Activated T-cell treated with anti-CD3 and anti-CD28 coated beads, Interleukin-2, amount 50 U/mL, for 72 hours (primary cell): Measurements from ENCODE around the gene NEFH. TPM values are rescaled to one million over a fixed set of nuclear protein-coding genes. Genes with fewer than 3 reads are reported as not detected.
"Not testable (repeated sequence)": the region's sequence is repeated elsewhere in the genome, so short reads cannot be mapped to it uniquely, and the experiment has no call there.

ENCODE experiments used
- ATAC-seq, 2 donors: fragments of 150-1000 bp; cut with Tn5 transposase; replicated peaks in 1 of 2; 2 replicates each; pipeline ENCODE4 v1.10.0; 2021; ENCODE audit warnings: moderate library complexity in 2 of 2, mild to moderate bottlenecking in 1 of 2
- DNase-seq, 2 donors: peaks; one replicate each; pipeline ENCODE4 v3.0.0; 2021 to 2022; ENCODE audit warnings: mixed read lengths in 1 of 2
- H3K27ac Mint-ChIP-seq: one replicate; pipeline ENCODE4 v1.8.0; 2022; ENCODE audit warnings: mild to moderate bottlenecking, moderate library complexity, mixed read lengths
- H3K27me3 Mint-ChIP-seq: one replicate; pipeline ENCODE4 v1.8.0; 2022; ENCODE audit warnings: low read depth, mixed read lengths
- H3K36me3 Mint-ChIP-seq, 2 donors: one replicate each; pipeline ENCODE4 v1.8.0; 2022; ENCODE audit warnings: mixed read lengths in 2 of 2, mild to moderate bottlenecking in 1 of 2; ENCODE audit not compliant: insufficient read depth in 2 of 2
- H3K4me1 Mint-ChIP-seq: one replicate; pipeline ENCODE4 v1.8.0; 2022; ENCODE audit warnings: low read depth, mixed read lengths
- H3K4me3 Mint-ChIP-seq, 2 donors: one replicate each; pipeline ENCODE4 v1.8.0; 2022; ENCODE audit warnings: mild to moderate bottlenecking in 2 of 2, mixed read lengths in 2 of 2, moderate library complexity in 2 of 2
- H3K9me3 Mint-ChIP-seq, 2 donors: one replicate each; pipeline ENCODE4 v1.8.0; 2022; ENCODE audit warnings: mixed read lengths in 2 of 2
- total RNA-seq, 2 donors: library from RNA; stranded (reverse); gene quantifications; one replicate each; pipeline ENCODE4 v1.2.3, GENCODE V29; 2022

NEFH gene, protein sequence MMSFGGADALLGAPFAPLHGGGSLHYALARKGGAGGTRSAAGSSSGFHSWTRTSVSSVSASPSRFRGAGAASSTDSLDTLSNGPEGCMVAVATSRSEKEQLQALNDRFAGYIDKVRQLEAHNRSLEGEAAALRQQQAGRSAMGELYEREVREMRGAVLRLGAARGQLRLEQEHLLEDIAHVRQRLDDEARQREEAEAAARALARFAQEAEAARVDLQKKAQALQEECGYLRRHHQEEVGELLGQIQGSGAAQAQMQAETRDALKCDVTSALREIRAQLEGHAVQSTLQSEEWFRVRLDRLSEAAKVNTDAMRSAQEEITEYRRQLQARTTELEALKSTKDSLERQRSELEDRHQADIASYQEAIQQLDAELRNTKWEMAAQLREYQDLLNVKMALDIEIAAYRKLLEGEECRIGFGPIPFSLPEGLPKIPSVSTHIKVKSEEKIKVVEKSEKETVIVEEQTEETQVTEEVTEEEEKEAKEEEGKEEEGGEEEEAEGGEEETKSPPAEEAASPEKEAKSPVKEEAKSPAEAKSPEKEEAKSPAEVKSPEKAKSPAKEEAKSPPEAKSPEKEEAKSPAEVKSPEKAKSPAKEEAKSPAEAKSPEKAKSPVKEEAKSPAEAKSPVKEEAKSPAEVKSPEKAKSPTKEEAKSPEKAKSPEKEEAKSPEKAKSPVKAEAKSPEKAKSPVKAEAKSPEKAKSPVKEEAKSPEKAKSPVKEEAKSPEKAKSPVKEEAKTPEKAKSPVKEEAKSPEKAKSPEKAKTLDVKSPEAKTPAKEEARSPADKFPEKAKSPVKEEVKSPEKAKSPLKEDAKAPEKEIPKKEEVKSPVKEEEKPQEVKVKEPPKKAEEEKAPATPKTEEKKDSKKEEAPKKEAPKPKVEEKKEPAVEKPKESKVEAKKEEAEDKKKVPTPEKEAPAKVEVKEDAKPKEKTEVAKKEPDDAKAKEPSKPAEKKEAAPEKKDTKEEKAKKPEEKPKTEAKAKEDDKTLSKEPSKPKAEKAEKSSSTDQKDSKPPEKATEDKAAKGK
- total RNA-seq = 1 to 10 TPM; 1.6 to 1.7 TPM

DNA sequence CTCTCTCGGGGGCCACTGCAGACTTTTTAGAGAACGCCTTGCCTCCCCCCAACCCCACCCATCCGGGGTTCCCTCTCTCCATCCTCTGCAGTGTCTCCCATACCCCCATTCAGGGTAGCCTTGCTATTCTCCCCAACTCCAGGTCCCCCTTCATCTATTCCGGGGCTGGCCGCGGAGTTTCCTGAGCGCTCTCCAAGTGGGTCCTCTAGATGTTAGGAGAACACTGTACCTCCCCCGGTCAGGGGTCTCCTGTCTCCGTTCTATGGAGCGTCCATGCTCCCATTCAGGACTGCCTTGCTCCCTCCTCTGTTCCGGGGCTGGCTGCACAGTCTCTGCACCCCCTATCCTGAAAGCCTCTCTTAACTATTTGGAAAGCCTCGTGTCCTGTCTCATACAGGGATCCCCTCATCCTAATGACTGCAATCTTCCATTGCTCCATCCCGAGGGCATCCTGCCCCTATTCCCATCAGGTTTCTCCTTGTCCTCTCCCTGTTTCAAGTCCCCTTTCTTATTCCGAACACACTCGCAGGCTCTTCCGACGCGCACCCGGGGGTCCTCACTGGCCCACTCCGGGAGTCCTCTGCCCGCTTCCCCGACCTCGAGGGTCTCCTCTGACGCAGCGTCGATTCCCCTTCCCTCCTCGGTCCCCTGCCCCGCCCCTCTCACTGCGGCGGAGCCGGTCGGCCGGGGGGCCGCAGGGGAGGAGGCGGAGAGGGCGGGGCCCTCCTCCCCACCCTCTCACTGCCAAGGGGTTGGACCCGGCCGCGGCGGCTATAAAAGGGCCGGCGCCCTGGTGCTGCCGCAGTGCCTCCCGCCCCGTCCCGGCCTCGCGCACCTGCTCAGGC is at the start of gene NEFH:
TSS of gene NEFH (plus strand) at position 802 of the 845 bp plus-strand sequence. CDS start 45 bp downstream, outside the sequence.
- Mint-ChIP-seq H3K27me3 (peaks cover 49% of the 10 kb centered on the region), H3K9me3 (no peaks in the 10 kb centered on the region), H3K36me3 (peaks cover 2 to 4% of the 10 kb centered on the region in 2 donors), H3K4me1 (peaks cover 7% of the 10 kb centered on the region), H3K27ac (no peak within 1 kb of the TSS), H3K4me3 (peak within 1 kb of the TSS; percentile 53 to 60)
- ATAC-seq (no peak), DNase-seq (no peak)

DNA sequence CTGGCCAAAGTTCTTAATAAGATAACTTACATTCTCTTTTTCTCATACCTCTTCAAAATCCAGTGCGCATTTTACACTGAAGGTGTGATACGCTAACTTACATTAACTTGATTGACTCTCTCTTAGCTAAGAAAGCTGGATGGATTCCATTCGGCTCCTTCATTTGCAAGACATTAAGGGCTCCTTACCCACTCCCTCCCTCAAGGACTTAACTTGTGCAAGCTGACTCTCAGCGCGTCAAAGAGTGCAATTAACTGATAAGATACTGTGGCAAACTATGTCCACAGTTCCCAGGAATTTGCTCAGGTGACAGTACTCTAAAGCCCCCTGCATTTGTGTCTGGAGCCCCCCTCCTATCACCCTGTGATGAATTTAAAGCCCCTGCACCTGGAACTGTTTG is 48.0 kb upstream of the NEFH start:
- Mint-ChIP-seq H3K36me3 (no peaks in the 10 kb centered on the region), H3K27ac (no peak overlapping the region), H3K4me3 (no peak overlapping the region), H3K4me1 (no peaks in the 10 kb centered on the region), H3K9me3 (no peaks in the 10 kb centered on the region), H3K27me3 (peaks cover 19% of the 10 kb centered on the region)
- no peak for DNase-seq
- no peak for ATAC-seq

DNA sequence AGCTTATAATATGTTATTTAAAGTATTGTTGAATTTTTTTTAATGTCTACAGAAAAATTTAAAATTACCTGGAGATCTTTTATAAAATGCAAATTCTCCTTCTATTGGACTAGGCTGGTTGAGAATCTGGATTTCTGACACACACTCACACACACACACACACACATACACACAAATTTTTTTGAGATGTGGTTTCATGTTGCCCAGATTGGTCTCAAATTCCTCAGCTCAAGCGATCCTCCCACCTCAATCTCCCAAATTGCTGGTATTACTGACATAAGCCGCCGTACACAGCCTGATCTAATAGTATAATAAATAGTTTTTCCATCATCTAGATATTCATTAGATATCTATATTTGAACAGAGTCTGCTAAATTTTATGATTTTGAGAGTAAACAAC is 46.2 kb upstream of the NEFH start:
- no peak overlapping the region for H3K4me3 Mint-ChIP-seq

DNA sequence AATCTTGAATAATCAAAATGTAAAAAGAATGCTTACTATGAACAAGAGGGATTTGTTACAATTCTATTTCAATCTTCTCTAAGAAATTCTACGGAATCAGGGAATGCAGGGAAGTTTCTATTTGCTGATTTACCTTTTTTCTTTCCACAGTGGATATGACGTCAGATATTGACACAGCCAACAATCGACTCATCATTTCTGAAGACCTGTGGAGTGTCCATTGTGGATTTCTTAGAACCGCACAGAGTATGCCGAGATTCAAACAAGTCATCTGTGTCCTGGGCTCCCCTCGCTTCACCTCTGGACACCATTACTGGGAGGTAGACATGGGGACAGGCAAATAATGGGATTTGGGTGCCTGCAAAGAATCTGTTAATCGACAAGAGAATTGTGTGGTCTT is 45.7 kb upstream of the NEFH start:
- Mint-ChIP-seq H3K4me1 (no peaks in the 10 kb centered on the region), H3K4me3 (no peak overlapping the region), H3K36me3 (no peaks in the 10 kb centered on the region), H3K9me3 (no peaks in the 10 kb centered on the region), H3K27me3 (peaks cover 15% of the 10 kb centered on the region), H3K27ac (no peak overlapping the region)
- ATAC-seq (no peak), DNase-seq (no peak)

More for the DNA sequence above, 46.2 kb upstream of the NEFH start:
- no peak for ATAC-seq
- Mint-ChIP-seq H3K36me3 (no peaks in the 10 kb centered on the region), H3K9me3 (no peaks in the 10 kb centered on the region), H3K27ac (no peak overlapping the region), H3K4me1 (no peaks in the 10 kb centered on the region), H3K27me3 (peaks cover 19% of the 10 kb centered on the region)
- DNase-seq = no peak

DNA sequence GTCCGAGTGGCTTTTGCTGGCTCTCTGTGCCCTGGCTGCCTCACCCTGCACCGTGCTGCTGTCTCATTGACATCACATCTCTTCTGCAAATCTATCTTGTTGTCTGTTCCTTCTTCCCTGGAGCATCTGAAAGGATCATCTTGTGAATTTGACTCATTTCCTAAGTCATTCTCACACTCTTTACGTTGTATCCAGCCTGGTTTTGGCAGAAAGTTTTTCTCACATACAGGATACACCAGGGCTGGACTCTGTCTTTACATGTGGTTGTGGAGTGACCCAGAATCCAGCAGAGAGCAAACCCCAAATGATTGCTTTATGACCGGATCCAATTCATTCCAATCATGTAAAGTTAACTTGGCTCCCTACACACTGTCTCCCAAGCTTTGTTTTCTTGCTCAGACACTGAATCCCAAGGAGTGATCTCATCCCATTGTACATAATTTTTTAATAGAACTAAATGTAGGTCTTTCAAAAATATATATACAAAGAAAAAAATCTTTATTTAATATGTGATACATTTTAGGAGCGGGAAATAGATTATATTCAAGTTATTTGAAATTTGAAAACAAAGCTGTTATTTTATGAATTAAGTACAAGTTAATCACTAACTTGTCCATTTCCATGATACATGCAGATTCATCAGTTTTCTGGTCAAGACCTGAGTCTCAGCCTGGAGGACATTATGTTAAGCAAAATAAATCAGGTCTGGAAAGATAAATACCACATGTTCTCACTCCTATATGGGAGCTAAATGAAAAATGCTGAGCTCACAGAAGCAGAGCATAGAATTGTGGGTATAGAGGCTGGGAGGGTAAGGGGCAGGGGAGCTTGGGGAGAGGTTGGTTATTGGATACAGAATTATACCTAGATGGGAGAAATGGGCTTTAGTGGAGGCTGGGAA is 44.5 kb upstream of the NEFH start:
- Mint-ChIP-seq H3K9me3 (no peaks in the 10 kb centered on the region), H3K27me3 (peaks cover 10% of the 10 kb centered on the region)
- no peak for ATAC-seq

DNA sequence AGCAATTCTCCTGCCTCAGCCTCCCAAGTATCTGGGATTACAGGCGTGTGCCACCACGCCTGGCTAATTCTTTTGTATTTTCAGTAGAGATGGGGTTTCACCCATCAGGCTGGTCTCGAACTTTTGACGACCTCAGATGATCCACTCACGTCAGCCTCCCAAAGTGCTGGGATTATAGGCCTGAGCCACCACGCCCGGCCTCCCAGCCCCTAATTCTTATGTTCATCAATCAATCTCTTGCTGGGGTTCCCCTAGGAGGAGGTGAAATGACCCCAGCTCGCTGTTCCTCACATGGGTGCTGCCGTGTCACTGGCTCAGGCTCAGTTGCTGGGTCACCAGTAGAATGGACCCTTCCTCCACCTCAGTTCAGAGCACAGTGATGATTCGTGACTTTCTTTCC is 41.7 kb upstream of the NEFH start, which contains the start of gene RFPL1:
TSS of gene RFPL1 (plus strand) at position 301 of the 400 bp plus-strand sequence.
- not testable (repeated sequence) for H3K27ac Mint-ChIP-seq, H3K9me3 Mint-ChIP-seq, H3K4me1 Mint-ChIP-seq, H3K36me3 Mint-ChIP-seq, H3K4me3 Mint-ChIP-seq, ATAC-seq, DNase-seq
- peaks cover 21% of the 10 kb centered on the region for H3K27me3 Mint-ChIP-seq

More for the DNA sequence above, 44.5 kb upstream of the NEFH start:
- Mint-ChIP-seq H3K4me1 (no peaks in the 10 kb centered on the region), H3K4me3 (no peak overlapping the region), H3K36me3 (no peaks in the 10 kb centered on the region), H3K27ac (no peak overlapping the region)
- DNase-seq = no peak

DNA sequence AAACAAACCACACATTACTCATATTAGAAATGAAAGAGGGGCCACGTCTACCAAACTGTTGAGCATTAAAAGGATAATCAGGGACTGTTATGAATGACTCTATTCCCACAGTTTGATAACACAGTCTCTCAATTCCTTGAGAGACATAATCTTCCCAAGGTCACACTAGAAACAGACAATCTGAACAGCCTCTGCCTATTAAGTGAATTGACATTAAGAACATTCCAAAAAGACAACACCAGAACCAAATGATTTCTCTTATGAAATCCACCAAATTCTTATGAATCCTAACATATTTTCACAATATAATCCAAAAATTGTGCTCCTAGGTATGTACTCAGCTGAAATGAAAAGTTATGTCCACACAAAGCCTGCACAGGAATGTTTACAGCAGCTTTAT is 37.0 kb upstream of the NEFH start:
- Mint-ChIP-seq H3K4me1 (no peaks in the 10 kb centered on the region), H3K36me3 (no peaks in the 10 kb centered on the region), H3K9me3 (no peaks in the 10 kb centered on the region), H3K4me3 (no peak overlapping the region), H3K27me3 (peaks cover 14% of the 10 kb centered on the region), H3K27ac (no peak overlapping the region)
- no peak for ATAC-seq
- DNase-seq = no peak

DNA sequence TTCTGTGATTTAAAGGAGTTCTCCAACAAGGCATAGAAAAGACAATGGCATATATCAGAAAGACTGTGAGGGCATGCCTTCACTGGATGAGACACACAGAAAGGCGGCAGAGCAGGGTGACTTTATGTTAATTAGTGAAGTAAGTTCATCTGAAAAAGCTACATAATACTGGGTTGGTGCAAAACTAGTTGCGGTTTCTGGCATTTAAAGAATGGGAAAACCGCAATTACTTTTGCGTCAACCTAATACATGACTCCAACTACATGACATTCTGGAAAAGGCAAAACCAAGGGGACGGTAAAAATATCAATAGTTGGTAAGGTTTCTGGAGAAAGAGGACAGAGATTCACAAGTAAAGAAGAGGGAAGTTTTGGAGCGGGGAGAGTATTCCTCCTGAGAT is 36.6 kb upstream of the NEFH start:
- ATAC-seq (no peak), DNase-seq (no peak)
- no peaks in the 10 kb centered on the region for H3K4me1 Mint-ChIP-seq
- no peaks in the 10 kb centered on the region for H3K9me3 Mint-ChIP-seq
- H3K27ac Mint-ChIP-seq = no peak overlapping the region
- no peaks in the 10 kb centered on the region for H3K36me3 Mint-ChIP-seq
- peaks cover 14% of the 10 kb centered on the region for H3K27me3 Mint-ChIP-seq
- H3K4me3 Mint-ChIP-seq = no peak overlapping the region

DNA sequence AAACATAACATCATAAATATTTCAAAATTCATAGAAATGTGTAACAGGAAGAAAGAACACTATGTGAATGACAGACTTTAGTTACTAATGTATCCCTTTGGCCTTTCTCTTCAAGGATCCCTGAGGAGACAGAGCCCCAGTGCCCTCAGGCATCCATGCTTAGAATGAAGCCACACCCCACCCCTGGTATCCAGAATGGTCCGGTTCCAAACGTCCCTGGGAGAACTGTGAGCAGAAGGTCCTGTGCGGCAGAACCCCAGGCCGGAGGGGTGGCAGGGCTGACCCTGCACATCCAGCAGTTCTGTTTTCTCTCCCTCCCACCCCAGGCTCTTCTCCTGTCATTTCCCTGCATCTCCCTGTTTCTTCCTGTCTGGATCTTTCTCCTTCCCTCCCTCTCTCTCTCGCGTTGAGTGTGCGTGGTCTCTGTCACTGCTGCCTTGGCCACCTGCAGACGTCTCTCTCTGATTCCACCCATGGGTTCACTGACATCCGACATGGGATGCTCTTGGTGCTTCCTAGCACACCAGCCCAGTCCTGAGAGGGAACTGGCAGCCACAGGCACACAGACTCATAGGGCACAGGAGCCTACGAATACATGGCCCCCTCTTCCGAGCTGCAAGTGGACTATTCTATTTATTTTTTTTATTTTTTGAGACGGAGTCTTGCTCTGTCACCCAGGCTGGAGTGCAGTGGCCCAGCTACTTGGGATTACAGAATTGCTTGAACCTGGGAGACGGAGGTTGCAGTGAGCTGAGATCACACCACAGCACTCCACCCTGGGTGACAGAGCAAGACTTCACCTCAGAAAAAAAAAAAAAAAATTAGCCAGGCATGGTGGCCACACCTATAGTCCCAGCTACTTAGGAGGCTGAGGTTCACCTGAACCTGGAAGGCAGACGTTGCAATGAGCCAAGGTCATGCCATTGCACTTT is 35.9 kb upstream of the NEFH start:
- Mint-ChIP-seq H3K4me1 (no peaks in the 10 kb centered on the region), H3K27me3 (peaks cover 14% of the 10 kb centered on the region), H3K27ac (no peak overlapping the region), H3K9me3 (no peaks in the 10 kb centered on the region), H3K36me3 (no peaks in the 10 kb centered on the region), H3K4me3 (no peak overlapping the region)
- DNase-seq = no peak
- no peak for ATAC-seq

DNA sequence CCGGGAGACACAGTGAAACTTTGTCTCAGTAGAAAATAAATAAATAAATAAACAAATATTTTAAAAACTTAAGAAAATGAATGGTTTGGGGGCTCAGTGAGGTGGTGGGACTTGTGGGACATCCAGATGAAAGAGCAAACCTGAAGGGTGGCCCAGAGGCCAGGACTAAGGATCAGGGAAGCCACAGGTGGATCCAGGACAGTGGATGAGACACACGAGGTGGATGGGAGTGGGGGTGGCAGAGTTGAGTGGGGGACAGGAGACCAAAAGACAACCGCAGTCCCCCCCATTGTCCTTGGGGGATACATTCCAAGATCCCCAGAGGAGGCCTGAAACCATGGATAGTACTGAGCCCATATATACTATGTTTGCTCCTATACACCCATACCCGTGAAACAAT is 34.5 kb upstream of the NEFH start:
- H3K4me3 Mint-ChIP-seq = no peak overlapping the region
- ATAC-seq (no peak), DNase-seq (no peak)
- H3K27ac Mint-ChIP-seq = no peak overlapping the region
- peaks cover 14% of the 10 kb centered on the region for H3K27me3 Mint-ChIP-seq
- no peaks in the 10 kb centered on the region for H3K4me1 Mint-ChIP-seq
- no peaks in the 10 kb centered on the region for H3K36me3 Mint-ChIP-seq
- no peaks in the 10 kb centered on the region for H3K9me3 Mint-ChIP-seq

DNA sequence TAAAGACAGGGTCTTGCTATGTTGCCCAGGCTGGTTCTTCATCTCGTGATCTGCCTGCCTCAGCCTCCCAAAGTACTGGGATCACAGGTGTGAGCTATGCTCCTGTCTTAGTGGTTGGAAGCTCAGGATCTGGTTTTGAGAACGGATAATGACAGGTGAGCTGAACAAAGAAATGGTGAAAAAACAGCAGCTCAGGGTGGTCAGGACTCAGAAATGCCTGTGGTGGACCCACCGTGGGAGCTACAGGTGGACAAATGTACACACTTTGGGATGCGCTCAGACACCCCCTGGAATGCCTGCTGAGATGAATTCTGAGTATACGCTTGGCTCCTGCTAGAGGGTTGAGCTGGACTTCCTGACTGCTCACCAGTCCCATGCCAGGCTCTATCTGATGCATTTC is 32.1 kb upstream of the NEFH start:
- Mint-ChIP-seq H3K9me3 (no peaks in the 10 kb centered on the region), H3K27me3 (peaks cover 7% of the 10 kb centered on the region), H3K36me3 (no peaks in the 10 kb centered on the region), H3K27ac (no peak overlapping the region), H3K4me3 (no peak overlapping the region), H3K4me1 (no peaks in the 10 kb centered on the region)
- ATAC-seq (no peak), DNase-seq (no peak)
